NK-92 (cell line): ENCODE results near the gene SPIRE2.
"Not testable (repeated sequence)": the region's sequence is repeated elsewhere in the genome, so short reads cannot be mapped to it uniquely, and the experiment has no call there.

Experiments used
- DNase-seq: peaks from one replicate; lab custom pipeline; 2025; ENCODE audit not compliant: unreplicated experiment; lab: John Stamatoyannopoulos, UW

SPIRE2 gene

DNA sequence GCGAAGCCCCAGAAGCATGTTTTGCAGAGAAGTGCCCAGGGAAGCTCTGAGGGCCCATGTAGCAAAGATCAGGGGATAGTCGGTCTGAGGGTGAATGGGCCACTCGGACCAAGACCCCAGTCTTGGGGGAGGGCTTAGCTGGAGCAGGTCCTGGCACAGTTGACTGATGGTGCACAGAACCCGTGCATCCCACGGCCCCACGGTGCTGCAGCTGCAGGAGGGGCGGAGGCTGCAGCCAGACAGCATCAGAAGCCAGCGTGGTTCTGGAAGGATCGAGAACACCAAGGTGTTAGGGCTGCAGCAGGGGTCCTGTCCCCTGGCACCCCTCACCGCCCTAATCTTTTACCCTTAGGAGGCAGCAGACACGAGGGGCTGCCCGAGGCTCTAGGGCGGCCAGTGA lies 83.9 kb downstream of the SPIRE2 start:
- DNase-seq, result no peak

DNA sequence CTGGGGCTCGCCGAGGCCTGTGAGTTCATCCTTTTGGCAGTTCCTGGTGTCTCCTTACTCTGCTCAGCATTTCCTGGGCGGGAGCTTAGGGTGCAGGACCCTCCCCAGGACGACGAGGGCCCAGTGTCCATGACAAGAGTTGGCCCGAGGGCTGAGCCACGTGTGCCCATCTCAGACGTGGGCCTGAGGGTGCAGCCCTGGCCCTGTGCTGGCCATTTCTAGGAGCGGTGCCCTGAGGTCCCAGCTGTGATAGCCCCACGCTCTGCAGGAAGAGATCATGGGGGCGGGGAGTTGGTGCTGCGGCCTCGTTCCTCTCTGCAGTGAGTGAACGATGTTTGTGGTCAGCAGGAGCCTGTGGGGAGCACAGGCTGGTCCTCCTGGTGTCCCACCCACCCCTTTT lies 84.4 kb downstream of the SPIRE2 start:
- no peak for DNase-seq

DNA sequence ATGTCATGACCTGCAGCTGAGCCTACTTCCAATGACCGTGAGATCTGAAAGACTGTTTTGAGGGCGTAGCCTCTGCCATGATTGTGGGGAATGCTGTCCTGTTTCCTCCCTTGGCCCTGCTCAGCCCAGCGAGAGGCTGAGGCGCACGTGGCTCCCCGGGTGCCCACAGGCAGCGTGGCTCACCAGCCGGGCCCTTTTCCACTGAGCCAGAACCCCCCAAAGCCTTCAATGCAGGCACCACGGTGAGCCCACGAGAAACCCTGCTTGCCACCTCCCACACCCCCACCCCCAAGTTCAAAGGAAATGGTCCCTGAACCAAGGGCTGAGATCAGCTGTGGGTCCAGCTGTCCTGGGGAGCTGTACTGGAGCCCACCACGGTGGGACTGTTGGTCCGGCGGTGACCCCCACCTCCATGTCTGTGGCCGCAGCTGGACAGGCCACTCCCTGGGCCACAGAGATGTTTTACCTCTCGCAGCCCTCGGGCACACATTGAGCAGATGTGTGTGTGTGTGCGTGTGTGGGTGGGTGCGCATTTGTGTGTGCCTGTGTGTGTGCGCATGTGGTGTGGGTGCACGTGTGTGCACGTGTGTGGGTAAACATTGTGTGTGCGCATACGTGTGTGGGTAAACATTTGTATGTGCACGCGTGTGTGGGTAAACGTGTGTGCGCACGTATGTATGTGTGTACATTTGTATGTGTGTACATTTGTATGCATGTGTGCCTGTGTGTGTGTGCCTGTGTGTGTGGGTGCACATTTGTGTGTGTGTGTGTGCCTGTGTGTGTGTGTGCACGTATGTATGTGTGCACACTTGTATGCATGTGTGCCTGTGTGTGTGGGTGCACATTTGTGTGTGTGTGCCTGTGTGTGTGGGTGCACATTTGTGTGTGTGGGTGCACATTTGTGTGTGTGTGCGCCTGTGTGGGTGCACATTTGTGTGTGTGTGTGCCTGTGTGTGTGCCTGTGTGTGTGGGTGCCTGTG lies 85.4 kb downstream of the SPIRE2 start:
- no peak for DNase-seq

GRCh38 chr16:89914642-89915285 lies 86.5 kb downstream of the SPIRE2 start:
- not testable (repeated sequence) for DNase-seq

DNA sequence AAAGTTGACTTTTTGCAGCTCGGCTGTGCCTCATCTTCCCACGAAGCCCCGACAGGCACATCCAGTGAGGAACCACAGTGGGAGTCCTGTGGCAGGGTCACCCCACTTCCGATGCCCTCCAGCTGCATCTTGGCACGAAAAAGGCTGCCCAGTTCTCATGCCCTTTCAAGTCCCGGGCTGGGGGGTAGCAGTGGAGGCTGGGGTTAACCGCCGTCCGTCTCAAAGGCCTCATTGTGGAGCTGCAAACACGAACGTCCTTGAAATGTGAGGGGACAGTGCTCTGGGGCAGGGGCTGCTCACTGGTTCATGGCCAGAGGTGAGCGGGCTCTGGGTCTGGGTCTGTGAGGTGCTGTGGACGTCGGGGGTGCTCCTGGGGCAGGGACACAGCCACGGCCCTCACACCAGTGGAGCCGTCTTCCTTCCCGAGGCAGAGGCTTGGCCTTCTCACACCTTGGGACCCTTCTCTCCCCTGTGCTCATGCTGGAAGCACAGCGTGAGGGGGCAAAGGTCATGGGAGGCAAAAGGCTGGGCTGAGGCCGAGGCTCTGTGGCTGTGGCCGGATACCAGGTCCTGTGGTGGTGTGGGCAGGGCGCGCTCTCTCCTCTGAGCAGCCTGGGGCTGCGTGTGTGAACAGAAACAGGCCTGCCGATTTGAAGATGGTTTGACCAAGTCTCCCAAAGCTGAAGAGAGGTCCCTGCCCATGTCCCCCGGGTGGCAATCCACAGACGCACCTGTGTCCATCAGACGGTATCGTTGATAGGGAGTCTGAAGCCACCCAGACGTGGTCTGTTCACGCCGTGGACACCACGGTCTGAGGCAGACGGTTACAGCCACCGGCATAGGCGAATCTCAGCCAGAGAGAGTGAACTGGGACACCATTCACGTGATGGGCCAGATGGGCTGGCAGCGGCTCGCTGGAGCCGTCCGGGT lies 87.3 kb downstream of the SPIRE2 start:
- DNase-seq, result no peak

DNA sequence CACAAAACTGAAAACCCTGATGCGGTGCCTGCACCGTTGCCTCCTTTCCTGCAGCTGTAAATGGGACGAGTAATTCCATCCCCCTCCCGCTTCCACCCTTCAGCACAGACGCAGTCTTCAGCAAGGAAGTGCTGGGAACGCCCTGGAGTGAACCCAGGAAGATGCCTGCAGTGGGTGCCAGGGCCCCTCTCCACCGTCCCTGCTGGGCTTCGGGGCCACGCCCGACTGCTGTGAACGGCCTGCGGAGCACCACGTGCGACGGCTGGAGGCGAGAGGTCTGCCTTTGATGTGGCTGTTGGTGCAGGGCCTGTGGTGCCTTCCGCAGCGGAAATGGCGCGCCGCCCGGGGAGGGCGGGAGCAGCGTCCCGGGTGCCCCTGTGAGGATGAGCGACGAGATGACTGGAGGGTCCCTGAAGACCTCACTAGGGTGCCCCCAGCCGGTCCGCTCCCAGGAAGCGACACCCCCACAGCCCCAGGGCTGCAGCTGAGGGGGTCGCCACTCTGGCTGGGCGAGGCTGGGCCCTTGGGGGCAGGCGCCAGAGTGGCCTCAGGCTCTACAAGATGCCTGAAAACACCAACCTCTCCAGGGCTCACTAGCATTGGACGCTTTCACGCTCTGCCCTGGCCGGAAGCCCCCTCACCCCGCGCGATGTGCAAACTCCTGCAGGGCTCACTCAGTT lies 89.6 kb downstream of the SPIRE2 start:
- DNase-seq, result no peak

- DNase-seq, result no peak
Measured at GRCh38 chr16:89918453-89919347, 90.4 kb downstream of the SPIRE2 start, which contains the start of gene MC1R. MC1R (plus strand) TSS chr16:89918862; CDS start chr16:89919259, 397 bp downstream.

GRCh38 chr16:89919535-89920406 lies 91.5 kb downstream of the SPIRE2 start:
- DNase-seq, result no peak

DNA sequence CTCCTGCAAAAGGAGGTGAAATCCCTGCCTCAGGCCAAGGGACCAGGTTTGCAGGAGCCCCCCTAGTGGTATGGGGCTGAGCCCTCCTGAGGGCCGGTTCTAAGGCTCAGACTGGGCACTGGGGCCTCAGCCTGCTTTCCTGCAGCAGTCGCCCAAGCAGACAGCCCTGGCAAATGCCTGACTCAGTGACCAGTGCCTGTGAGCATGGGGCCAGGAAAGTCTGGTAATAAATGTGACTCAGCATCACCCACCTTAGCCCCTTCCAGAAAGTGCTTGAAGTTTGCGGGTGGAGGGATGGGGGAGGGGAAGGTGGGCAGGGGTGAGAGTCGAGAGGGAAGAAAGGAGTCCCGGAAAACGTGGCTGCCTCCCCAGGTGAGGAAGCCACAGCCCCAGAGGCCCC lies 92.4 kb downstream of the SPIRE2 start:
- no peak for DNase-seq
